Colon (tissue), 2 donors: ENCODE results near the gene CAV1.

ENCODE experiments used
- FAIRE-seq: peaks from 2 replicates; lab custom pipeline; 2012; peaks lifted over from hg19 to GRCh38; lab: Jason Lieb, UNC
- donor health status: control.
- donor health status: control.

The CAV1 gene

GRCh38 chr7:116505278-116505677 is 19.6 kb upstream of the CAV1 start:
- no peak for FAIRE-seq

- no peak for FAIRE-seq
Measured at GRCh38 chr7:116505823-116506222, 19.0 kb upstream of the CAV1 start.

- FAIRE-seq, result no peak
Measured at GRCh38 chr7:116509982-116510579, 14.8 kb upstream of the CAV1 start.

GRCh38 chr7:116510795-116511194 is 14.0 kb upstream of the CAV1 start:
- FAIRE-seq, result no peak

GRCh38 chr7:116511552-116512519 is 13.0 kb upstream of the CAV1 start:
- FAIRE-seq, result no peak

- no peak for FAIRE-seq
Measured at GRCh38 chr7:116512520-116513188, 12.2 kb upstream of the CAV1 start.

GRCh38 chr7:116515584-116515983 is 9.3 kb upstream of the CAV1 start:
- no peak for FAIRE-seq

GRCh38 chr7:116516324-116516723 is 8.5 kb upstream of the CAV1 start:
- no peak for FAIRE-seq

GRCh38 chr7:116517626-116518025 is 7.2 kb upstream of the CAV1 start:
- FAIRE-seq, result no peak

GRCh38 chr7:116518961-116519360 is 5.9 kb upstream of the CAV1 start:
- FAIRE-seq, result no peak

GRCh38 chr7:116521046-116521664 is 3.7 kb upstream of the CAV1 start:
- no peak for FAIRE-seq

GRCh38 chr7:116522247-116522646 is 2.6 kb upstream of the CAV1 start:
- FAIRE-seq, result no peak

- FAIRE-seq, result no peak
Measured at GRCh38 chr7:116524221-116524608, 621 bp upstream of the CAV1 start.

- FAIRE-seq, result no peak
Measured at GRCh38 chr7:116525298-116525912, 569 bp downstream of the CAV1 start.

GRCh38 chr7:116525913-116526861 is 1.4 kb downstream of the CAV1 start:
- no peak for FAIRE-seq

- no peak for FAIRE-seq
Measured at GRCh38 chr7:116526897-116527296, 2.1 kb downstream of the CAV1 start.

- FAIRE-seq, result no peak
Measured at GRCh38 chr7:116527521-116527920, 2.7 kb downstream of the CAV1 start.

GRCh38 chr7:116528008-116528789 is 3.4 kb downstream of the CAV1 start:
- no peak for FAIRE-seq

GRCh38 chr7:116529250-116529649 is 4.4 kb downstream of the CAV1 start:
- FAIRE-seq, result no peak
